Coronary artery (tissue), 2 donors: Measurements from ENCODE around the gene CRTAC1.
A peak's percentile ranks its signal among the peaks of the same experiment; 100 is the strongest.

Source experiments
- DNase-seq: peaks from one replicate; pipeline ENCODE4 v3.0.0-alpha.2; 2017; ENCODE audit warnings: low spot score
- H3K27ac ChIP-seq, 2 donors: fragments of 200-600 bp; sonication (generic); one replicate each; pipeline ENCODE4 v1.5.1; 2016 to 2019
- H3K4me3 ChIP-seq: fragments of 200-600 bp; sonication (generic); 2 replicates; pipeline ENCODE4 v1.5.1; 2016; ENCODE audit warnings: mild to moderate bottlenecking, moderate library complexity
- CTCF ChIP-seq: fragments of 200-600 bp; sonication (generic); IDR thresholded peaks from one replicate; pipeline ENCODE4 v1.5.1; 2019; ENCODE audit warnings: antibody characterized with exemption

Gene CRTAC1

GRCh38 chr10:97920865-97921264, 109.6 kb downstream of the CRTAC1 start:
- no peak overlapping the region for H3K4me3 ChIP-seq
- H3K27ac ChIP-seq: no peak overlapping the region
- TF ChIP-seq CTCF: no peak
- DNase-seq: no peak

GRCh38 chr10:97919012-97919411, 111.4 kb downstream of the CRTAC1 start:
- DNase-seq: no peak
- Histone ChIP-seq H3K4me3 (no peak overlapping the region), H3K27ac (no peak overlapping the region)
- no peak for TF ChIP-seq CTCF

- TF ChIP-seq CTCF: no peak
- Histone ChIP-seq H3K27ac (no peak overlapping the region), H3K4me3 (no peak overlapping the region)
- DNase-seq: no peak
These were observed 113.8 kb downstream of the CRTAC1 start for GRCh38 chr10:97916586-97916985.

- no peak for DNase-seq
- H3K27ac ChIP-seq: no peak overlapping the region
- TF ChIP-seq CTCF: no peak
- H3K4me3 ChIP-seq: no peak overlapping the region
These were observed 114.9 kb downstream of the CRTAC1 start for GRCh38 chr10:97915346-97916131.

- no peak for DNase-seq
These were observed 115.6 kb downstream of the CRTAC1 start for GRCh38 chr10:97914837-97915211.

GRCh38 chr10:97914171-97914836, 116.1 kb downstream of the CRTAC1 start:
- no peak for DNase-seq
- peak overlapping the region; percentile 46 for H3K4me3 ChIP-seq
- no peak for TF ChIP-seq CTCF

More at GRCh38 chr10:97914837-97915211, 115.6 kb downstream of the CRTAC1 start:
- Histone ChIP-seq H3K27ac (no peak overlapping the region), H3K4me3 (peak overlapping the region; percentile 46)
- peak; percentile 79 for TF ChIP-seq CTCF

GRCh38 chr10:97913614-97914013, 116.8 kb downstream of the CRTAC1 start:
- TF ChIP-seq CTCF: no peak
- no peak overlapping the region for H3K4me3 ChIP-seq
- H3K27ac ChIP-seq: no peak overlapping the region
- no peak for DNase-seq

More at GRCh38 chr10:97914171-97914836, 116.1 kb downstream of the CRTAC1 start:
- no peak overlapping the region for H3K27ac ChIP-seq
